Sigmoid colon (tissue), 7 donors: ENCODE results near the gene HELZ. TPM values are rescaled to one million over a fixed set of nuclear protein-coding genes. Genes with fewer than 3 reads are reported as not detected.

ENCODE experiments used
- DNase-seq: peaks from one replicate; pipeline ENCODE4 v3.0.0-alpha.2; 2019
- H3K27ac ChIP-seq, 4 donors: fragments of 200-600 bp; sonication (generic); one replicate each; pipeline ENCODE4 v1.5.1; 2016 to 2019; ENCODE audit warnings: mild to moderate bottlenecking in 1 of 4
- H3K27me3 ChIP-seq, 3 donors: fragments of 200-600 bp; sonication (generic); one replicate each; pipeline ENCODE4 v1.5.1; 2019; ENCODE audit warnings: mild to moderate bottlenecking in 1 of 3
- H3K36me3 ChIP-seq, 4 donors: fragments of 200-600 bp; sonication (generic); one replicate each; pipeline ENCODE4 v1.5.1; 2016 to 2019
- H3K4me1 ChIP-seq, 4 donors: fragments of 200-600 bp; sonication (generic); one replicate each; pipeline ENCODE4 v1.5.1; 2017 to 2019
- H3K4me3 ChIP-seq, 4 donors: fragments of 200-600 bp; sonication (generic); one replicate each; pipeline ENCODE4 v1.5.1; 2017 to 2019; ENCODE audit warnings: mild to moderate bottlenecking in 2 of 4, moderate library complexity in 1 of 4
- H3K9me3 ChIP-seq, 4 donors: fragments of 200-600 bp in 3 of 4; sonication (generic) in 3 of 4; one replicate each; pipeline versions ENCODE4 v1.5.1 to v1.6.1; 2013 to 2019
- EP300 ChIP-seq, 4 donors: sonication (generic); formaldehyde crosslinking; IDR thresholded peaks; one replicate each; pipeline ENCODE4 v1.6.1; 2017; ENCODE audit warnings: antibody characterized with exemption in 4 of 4
- POLR2A ChIP-seq, 2 donors: fragments of 450-650 bp; IDR thresholded peaks; one replicate each; pipeline ENCODE4 v1.6.1; 2016; ENCODE audit warnings: antibody characterized with exemption in 2 of 2, mild to moderate bottlenecking in 2 of 2, moderate library complexity in 2 of 2
- POLR2AphosphoS5 ChIP-seq, 4 donors: sonication (generic); formaldehyde crosslinking; IDR thresholded peaks; one replicate each; pipeline ENCODE4 v1.6.1; 2017; ENCODE audit warnings: antibody characterized with exemption in 4 of 4
- WGBS, 2 donors: extraction: QIAGEN DNeasy Blood & Tissue Kit; methylation state at CpG; one replicate each; pipeline ENCODE4 v1.1.7; 2013; 5-methylcytosine and 5-hydroxymethylcytosine counted together
- intact Hi-C: fragments of 100-400 bp; cut with DNase I; formaldehyde crosslinking; loops from one replicate; pipeline ENCODE4 v1.15.1; 2023
- polyA plus RNA-seq, 3 donors: library from polyadenylated mRNA; stranded (reverse); fragments of 200-250 nt; gene quantifications; one replicate each; pipeline ENCODE4 v1.2.3, GENCODE V29; 2013
- total RNA-seq, 4 donors: library from RNA; depleted of rRNA; stranded (reverse); fragments of >200 nt; gene quantifications; one replicate each; pipeline ENCODE4 v1.1.0, GENCODE V29; 2016
- TF ChIP-seq, protein P1 (sequence below), 4 experiments: fragments of 450-650 bp in 3 of 4; fragments of 200-600 bp in 1 of 4; IDR thresholded peaks; one replicate each; pipeline ENCODE4 v1.5.1; 2016 to 2019; ENCODE audit warnings: antibody characterized with exemption in 4 of 4, mild to moderate bottlenecking in 3 of 4, moderate library complexity in 2 of 4
- donor health status: healthy with polysubstance abuse.
- donor health status: Bipolar disorder and iron deficiency.
- donor health status: healthy.

Gene HELZ
- total and polyA plus RNA-seq, 7 donors = 2.4 to 61.5 (median 31.7) TPM

DNA sequence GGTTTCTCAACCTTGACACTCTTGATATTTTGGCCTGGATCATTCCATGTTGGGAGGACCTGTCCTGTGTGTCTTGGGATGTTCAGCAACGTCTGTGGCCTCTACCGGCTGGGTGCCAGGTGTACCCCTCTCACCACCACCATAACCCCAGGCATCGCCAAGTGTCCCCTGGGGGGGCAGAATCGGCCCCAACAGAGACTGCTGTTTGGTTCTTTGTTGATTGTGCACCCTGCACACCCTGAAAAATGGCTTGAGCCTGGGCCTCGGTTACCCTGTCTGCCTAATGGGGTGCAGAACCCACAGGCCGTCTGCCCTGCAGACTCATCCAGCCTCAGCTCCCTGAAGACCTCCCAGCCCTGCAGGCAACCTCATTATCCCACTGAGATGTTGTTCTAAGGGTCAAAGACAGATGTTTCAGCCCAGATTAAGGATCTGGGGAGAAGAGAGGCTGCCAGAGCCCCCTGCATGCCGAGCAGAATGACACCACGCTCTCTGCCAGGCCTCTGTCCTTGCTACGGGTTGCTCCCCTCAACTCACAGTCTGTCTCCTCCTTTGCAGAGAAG, 191.5 kb downstream of the HELZ start:
- DNase-seq = no peak
- WGBS, 2 donors = 88 to 93% methylated on average over 9 of the region's 9 CpGs
- intact Hi-C loops = no loop called here

DNA sequence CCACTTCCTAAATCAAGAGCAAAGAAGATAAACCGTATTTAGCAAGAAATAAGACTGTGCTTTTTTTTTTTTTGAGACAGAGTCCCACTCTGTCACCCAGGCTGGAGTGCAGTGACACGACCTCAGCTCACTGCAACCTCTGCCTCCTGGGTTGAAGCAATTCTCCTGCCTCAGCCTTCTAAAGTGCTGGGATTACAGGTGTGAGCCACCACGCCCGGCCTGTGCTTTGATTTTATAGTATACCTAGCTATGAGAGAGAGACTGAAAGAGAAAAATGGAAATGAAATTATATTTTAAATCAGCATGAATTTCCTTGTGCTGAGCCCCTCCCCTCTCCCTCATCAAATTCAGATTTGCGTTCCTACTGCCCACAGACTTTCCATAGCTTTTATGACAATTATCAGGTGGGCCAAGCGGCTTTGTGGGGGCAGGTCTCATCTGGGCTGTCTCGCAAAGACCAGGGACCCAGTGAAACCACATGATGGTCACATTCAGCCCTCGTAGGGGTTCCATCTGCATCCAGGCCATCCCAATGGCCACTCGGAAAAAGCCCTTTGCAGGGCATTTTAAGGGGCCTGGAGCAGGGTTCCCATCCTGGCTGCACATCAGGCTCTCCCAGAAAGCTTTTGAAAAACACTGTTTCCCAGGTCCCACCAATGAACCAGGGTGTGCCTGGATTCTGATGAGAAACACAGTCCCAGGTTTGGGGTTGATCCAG, 192.1 kb downstream of the HELZ start:
- peaks cover 0 to 12% (median 9%) of the 10 kb centered on the region in 4 donors for H3K9me3 ChIP-seq
- no peak for DNase-seq
- no peaks in the 10 kb centered on the region for H3K27me3 ChIP-seq
- no peaks in the 10 kb centered on the region for H3K4me1 ChIP-seq
- no peak overlapping the region for H3K4me3 ChIP-seq
- H3K36me3 ChIP-seq = no peaks in the 10 kb centered on the region
- TF ChIP-seq EP300 (IDR thresholded peaks at IDR 0.05) (no peak), POLR2AphosphoS5 (IDR thresholded peaks at IDR 0.05) (no peak), POLR2A (IDR thresholded peaks at IDR 0.05) (no peak)
- TF ChIP-seq, protein P1, sequence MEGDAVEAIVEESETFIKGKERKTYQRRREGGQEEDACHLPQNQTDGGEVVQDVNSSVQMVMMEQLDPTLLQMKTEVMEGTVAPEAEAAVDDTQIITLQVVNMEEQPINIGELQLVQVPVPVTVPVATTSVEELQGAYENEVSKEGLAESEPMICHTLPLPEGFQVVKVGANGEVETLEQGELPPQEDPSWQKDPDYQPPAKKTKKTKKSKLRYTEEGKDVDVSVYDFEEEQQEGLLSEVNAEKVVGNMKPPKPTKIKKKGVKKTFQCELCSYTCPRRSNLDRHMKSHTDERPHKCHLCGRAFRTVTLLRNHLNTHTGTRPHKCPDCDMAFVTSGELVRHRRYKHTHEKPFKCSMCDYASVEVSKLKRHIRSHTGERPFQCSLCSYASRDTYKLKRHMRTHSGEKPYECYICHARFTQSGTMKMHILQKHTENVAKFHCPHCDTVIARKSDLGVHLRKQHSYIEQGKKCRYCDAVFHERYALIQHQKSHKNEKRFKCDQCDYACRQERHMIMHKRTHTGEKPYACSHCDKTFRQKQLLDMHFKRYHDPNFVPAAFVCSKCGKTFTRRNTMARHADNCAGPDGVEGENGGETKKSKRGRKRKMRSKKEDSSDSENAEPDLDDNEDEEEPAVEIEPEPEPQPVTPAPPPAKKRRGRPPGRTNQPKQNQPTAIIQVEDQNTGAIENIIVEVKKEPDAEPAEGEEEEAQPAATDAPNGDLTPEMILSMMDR (IDR thresholded peaks at IDR 0.05) = no peak
- H3K27ac ChIP-seq = no peak overlapping the region
- intact Hi-C loops = no loop called here
- WGBS, 2 donors = 60 to 84% methylated on average over 9 of the region's 9 CpGs

More for the DNA sequence above, 191.5 kb downstream of the HELZ start:
- H3K4me1 ChIP-seq = no peaks in the 10 kb centered on the region
- no peaks in the 10 kb centered on the region for H3K27me3 ChIP-seq
- H3K27ac ChIP-seq = no peak overlapping the region
- H3K9me3 ChIP-seq = peaks cover 0 to 11% (median 6%) of the 10 kb centered on the region in 4 donors
- H3K4me3 ChIP-seq = no peak overlapping the region
- TF ChIP-seq POLR2AphosphoS5 (IDR thresholded peaks at IDR 0.05) (no peak), EP300 (IDR thresholded peaks at IDR 0.05) (no peak), POLR2A (IDR thresholded peaks at IDR 0.05) (no peak)
- TF ChIP-seq, protein P1 (IDR thresholded peaks at IDR 0.05) = no peak
- no peaks in the 10 kb centered on the region for H3K36me3 ChIP-seq

DNA sequence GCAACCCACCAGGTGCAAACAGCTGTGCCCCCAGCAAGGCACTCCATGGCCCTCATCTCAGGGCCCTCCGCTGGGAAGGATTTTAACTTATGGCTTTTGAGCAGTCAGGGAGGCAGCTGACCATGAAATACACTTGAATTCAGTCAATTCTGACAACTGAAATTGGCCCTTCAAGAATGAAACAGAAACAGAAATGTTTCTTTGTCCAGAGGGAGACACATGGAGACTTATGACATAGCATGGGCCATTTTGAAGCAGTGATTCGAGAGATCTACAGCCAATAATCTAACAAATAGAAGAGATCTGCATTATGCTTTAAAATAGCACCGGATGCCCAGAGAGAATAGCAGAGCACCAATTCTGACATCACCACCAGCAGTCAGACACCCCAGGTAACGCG, 193.2 kb downstream of the HELZ start:
- Histone ChIP-seq H3K27me3 (no peaks in the 10 kb centered on the region), H3K9me3 (peaks cover 0 to 14% (median 11%) of the 10 kb centered on the region in 4 donors), H3K4me3 (no peak overlapping the region), H3K27ac (no peak overlapping the region), H3K36me3 (no peaks in the 10 kb centered on the region), H3K4me1 (no peaks in the 10 kb centered on the region)
- TF ChIP-seq POLR2AphosphoS5 (IDR thresholded peaks at IDR 0.05) (no peak), EP300 (IDR thresholded peaks at IDR 0.05) (no peak), POLR2A (IDR thresholded peaks at IDR 0.05) (no peak)
- TF ChIP-seq, protein P1 (IDR thresholded peaks at IDR 0.05) = no peak
- intact Hi-C loops = no loop called here
- no peak for DNase-seq
- WGBS, 2 donors = 95 to 96% methylated on average over 5 of the region's 5 CpGs

DNA sequence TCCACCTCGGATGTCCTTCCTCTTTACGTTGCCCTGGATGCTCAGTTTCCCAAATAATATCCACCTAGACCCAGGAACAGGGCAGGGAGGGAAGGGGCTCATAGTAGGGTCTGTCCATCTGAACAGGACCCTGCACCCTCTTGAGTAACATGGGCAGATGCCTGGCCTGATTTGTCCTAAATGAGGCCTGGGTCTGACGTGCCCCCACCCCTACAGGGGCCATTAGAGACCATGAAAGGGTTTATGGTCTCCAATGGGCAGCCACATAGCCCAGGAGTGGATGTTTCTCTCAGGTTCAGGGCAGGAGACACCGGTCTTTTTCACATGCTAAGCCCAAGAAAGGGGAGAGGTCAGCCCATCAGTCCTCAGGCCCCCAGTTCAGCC, 193.8 kb downstream of the HELZ start:
- TF ChIP-seq POLR2AphosphoS5 (IDR thresholded peaks at IDR 0.05) = no peak
- TF ChIP-seq POLR2A (IDR thresholded peaks at IDR 0.05) = no peak
- TF ChIP-seq, protein P1 (IDR thresholded peaks at IDR 0.05) = no peak
- no peak for TF ChIP-seq EP300 (IDR thresholded peaks at IDR 0.05)
- WGBS, 2 donors = 83 to 89% methylated on average over 4 of the region's 4 CpGs
- Histone ChIP-seq H3K9me3 (peaks cover 0 to 14% (median 11%) of the 10 kb centered on the region in 4 donors), H3K4me1 (no peaks in the 10 kb centered on the region), H3K36me3 (no peaks in the 10 kb centered on the region), H3K27me3 (no peaks in the 10 kb centered on the region), H3K4me3 (no peak overlapping the region), H3K27ac (no peak overlapping the region)
- intact Hi-C loops = no loop called here
- no peak for DNase-seq
